Hematopoietic multipotent progenitor cell (in vitro differentiated cells): Measurements from ENCODE around the gene EGFL8. TPM values are rescaled to one million over a fixed set of nuclear protein-coding genes. Genes with fewer than 3 reads are reported as not detected.
A peak's percentile ranks its signal among the peaks of the same experiment; 100 is the strongest.
"Not testable (repeated sequence)": the region's sequence is repeated elsewhere in the genome, so short reads cannot be mapped to it uniquely, and the experiment has no call there.

Experiments
- DNase-seq, 3 donors: peaks; one replicate each; pipeline ENCODE4 v3.0.0-alpha.2; 2011 to 2015; ENCODE audit warnings: low read depth in 2 of 3, low spot score in 2 of 3
- total RNA-seq: library from RNA; depleted of rRNA; stranded (reverse); fragments of >200 nt; gene quantifications from one replicate; pipeline ENCODE4 v1.2.3, GENCODE V29; 2012

The EGFL8 gene
- total RNA-seq, 1 donor: 5.1 TPM

DNA sequence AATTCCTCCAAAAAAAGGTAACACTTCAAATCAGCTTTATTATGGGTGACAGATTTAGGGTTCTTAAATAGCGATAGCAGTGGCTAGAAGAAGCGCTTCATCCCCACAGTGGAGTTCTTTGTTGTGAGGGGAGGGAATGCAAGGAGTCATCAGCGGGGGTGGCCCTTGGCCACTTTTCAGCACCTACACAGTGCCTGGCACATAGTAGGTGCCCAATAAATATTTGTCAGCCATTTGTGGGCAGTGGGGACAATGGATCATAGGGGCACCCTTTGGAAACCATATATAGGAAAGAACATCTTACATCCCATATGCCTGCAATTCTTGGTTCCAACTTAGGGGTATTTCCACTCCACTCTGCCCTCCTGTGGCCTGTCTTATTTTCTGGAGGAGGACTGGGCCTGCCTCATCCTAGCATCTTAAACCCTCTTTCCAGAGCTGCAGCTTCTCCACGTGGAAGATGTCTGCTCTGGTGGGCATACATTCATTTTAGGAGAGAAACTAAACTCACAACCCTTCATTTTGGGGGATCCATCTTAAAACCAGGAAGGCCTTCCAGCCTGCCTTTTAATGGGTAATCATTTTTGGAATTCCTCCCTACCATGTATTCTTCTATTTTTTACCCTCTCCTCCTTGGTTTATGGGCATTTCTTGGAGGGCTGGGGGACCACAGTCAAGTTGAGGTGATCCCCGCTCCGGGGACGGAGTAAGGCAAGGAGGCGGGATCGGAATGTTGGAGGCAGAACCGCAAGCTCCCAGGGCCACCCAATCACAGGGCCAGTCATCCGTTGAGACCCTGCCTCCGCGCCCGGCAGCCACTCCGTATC, 30.6 kb downstream of the EGFL8 start:
- peak in 2 of 3 donors; percentile 55 to 73 for DNase-seq

DNA sequence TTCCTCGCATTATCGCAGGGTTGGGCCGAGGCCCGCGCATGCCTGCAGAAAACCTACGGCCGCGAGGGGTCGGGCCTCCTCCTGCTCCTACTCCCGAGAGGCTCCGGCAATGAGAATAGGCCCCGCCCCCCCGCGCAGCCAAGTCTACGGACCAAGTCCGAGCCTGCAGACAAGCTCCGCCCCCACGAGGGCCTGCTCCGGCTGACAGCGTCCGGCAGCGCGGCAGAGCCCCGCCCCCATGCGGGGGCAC, 31.2 kb downstream of the EGFL8 start:
- DNase-seq: peak; percentile 97 to 100 (median 100)

- peak in 2 of 3 donors; percentile 68 to 83 for DNase-seq
These were observed 31.7 kb downstream of the EGFL8 start for GRCh38 chr6:32195902-32196681.

GRCh38 chr6:32196682-32197616, 32.6 kb downstream of the EGFL8 start:
- DNase-seq: peak in 2 of 3 donors; percentile 61 to 74

- DNase-seq: no peak
These were observed 33.9 kb downstream of the EGFL8 start for GRCh38 chr6:32198345-32198696.

DNA sequence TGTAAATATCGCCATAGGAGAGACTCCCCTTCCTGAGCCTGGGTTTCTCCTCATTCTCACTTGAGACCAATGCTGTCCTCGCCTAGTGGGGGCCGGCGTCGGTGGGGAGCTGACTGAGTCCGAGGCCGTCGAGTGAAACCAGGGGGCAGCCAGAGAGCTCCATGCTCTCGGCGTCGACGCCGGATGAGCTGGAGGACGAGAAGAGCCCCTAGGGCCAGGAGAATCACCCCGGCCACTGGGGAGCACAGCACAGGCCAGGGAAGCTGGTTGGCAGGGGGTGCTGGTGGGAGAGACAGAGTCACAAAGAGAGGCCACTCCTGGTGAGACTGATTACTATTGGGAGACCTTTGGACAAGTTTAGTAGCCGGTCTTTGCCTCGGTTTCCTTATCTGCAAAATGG, 34.5 kb downstream of the EGFL8 start:
- no peak for DNase-seq

DNA sequence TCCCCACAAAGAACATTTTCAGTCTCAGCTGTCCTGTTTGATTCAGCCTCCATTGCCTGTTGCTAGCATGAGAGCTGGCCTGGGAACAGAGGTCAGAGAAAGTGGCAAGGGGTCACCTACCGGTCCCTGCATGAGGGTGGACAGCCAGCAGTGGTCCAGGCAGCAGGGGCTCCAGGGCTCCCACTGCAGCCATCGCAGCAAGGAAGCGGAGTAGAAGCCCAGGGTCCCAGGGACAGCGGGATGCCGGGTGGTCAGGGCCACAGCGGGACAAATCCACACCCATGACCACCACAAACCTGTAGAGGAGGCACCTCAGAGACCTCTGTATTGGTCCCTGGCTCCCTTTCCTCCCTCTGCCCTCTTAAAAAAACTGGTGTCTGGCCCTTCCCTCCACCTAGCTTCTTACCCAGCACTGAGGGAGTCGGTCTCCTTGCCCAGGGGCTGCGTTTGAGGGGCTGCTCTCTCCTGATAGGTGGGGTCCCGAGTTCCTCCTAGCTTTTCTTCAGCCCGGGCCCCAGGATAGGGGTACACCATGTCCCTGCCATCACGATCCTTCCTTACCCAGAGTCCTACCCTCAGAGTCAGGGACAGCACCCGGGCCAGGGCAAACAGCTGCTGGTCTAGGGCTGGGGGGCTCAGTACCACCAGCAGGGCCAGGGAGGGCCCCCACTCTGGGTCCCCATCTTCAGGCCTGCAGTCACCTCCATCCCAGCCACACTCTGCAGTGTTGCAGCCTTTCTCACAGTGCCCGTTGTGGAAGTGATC, 36.5 kb downstream of the EGFL8 start:
- DNase-seq: no peak

DNA sequence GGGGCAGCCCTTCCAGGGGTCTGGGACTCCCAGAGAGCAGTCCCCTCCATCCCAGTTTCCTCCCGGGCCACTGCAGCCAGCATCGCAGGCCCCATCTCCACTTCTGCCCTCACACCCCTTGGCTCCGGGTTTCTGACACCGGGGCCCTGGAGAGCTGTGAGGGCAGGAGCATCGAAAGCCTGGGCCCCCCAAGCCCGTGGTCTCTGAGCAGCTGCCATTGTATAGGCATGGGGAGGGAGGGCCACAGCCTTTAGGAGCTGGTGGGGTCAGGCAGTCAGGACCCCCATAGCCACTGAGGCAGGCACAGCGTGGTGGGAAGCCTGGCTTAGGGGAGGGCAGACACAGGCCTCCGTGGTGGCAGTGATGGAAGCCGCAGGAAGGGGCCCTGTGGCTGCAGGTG, 37.8 kb downstream of the EGFL8 start:
- DNase-seq: no peak

GRCh38 chr6:32203426-32204267, 39.3 kb downstream of the EGFL8 start:
- DNase-seq: no peak

DNA sequence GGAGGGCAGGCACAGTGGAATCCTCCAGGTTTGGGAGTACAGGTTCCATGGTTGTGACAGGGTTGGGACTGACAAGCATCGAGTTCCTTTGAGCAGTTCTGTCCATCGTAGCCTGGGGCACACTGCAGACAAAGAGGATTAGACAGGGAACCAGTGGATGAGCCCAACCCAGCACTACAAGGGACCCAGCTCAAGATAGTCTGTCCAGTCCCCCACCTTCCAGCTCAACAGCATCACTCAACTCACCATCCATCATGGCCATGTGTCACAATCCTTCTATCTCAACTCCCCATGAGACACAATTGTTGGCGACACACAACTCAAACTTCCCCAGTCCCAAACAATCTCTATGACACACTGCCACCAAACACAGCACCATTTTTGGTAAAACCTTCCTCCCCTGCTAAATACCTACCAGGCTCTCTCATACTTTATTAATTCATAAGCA, 39.9 kb downstream of the EGFL8 start:
- DNase-seq: no peak

- DNase-seq: no peak
These were observed 44.6 kb downstream of the EGFL8 start for GRCh38 chr6:32208996-32209395.

- DNase-seq: no peak
These were observed 45.8 kb downstream of the EGFL8 start for GRCh38 chr6:32210191-32210601.

GRCh38 chr6:32211432-32211831, 47.0 kb downstream of the EGFL8 start:
- not testable (repeated sequence) for DNase-seq

DNA sequence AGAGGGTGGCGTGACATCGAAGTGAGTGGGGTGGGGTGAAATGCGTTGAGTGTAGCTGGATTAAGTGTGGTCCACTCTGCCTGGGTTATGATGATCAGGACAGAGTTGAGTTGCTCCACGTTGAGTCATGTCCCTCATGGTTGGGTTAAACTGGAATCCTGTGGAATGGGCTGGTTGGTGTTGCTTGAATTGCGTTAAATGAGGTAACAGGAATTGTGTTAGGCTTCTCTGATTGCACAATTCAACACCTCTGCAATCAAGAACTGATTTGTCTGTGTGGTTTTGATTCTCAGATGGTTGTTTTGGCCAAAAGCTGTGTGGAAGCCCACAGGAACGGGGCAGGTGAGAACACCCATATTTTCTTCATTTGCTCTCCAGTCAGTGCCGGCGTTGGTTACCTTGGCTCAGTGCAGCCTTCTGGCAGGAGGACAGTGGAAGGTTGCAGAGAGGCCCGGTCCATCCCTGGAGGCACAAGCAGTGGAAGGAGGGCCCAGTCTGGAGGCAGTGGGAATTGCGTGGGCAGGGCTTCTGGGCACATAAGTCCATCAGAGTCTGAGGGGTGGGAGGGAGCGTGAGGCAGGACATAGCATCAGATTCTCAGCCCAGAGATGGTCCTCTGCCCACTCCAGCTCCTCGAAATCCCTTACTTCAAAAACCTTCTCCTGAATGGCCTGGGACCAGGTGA, 47.8 kb downstream of the EGFL8 start:
- DNase-seq: no peak

DNA sequence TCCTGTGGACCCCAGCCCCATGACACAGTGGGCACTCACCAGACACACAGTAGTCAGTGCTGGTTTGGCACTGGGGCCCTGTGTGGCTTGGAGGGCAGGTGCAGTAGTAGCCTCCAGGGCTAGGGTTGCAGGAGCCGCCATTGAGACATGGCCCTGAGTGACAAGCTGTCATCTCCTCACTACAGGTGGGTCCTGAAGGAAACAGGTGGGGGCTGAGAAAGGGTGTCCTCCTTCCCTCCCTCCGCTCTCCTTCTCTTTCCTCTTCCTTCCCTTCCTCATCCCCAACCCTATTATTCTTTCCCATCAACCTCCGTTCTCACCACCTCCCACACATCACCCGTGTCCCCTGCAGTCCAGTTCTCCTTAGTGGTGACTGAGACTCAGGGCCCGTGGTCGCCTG, 49.3 kb downstream of the EGFL8 start:
- no peak for DNase-seq

DNA sequence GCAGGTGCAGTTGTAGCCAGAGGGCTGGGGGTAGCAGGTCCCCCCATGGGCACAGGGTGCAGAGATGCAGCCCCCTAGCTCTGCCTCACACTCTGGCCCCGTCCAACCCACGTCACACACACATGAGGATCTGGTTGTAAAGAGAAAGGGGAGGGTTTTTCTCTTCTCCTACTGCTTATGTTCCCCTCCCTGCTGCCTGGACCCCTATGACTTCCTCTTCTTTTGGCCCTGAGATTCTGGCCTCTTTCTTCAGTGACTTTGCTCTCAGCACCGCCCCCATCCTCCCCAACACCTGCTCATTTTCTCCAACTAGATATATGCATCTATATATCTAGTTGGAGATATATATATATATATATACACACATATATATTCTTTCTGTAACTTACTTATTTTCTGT, 49.7 kb downstream of the EGFL8 start:
- DNase-seq: peak in 1 of 3 donors; percentile 34

DNA sequence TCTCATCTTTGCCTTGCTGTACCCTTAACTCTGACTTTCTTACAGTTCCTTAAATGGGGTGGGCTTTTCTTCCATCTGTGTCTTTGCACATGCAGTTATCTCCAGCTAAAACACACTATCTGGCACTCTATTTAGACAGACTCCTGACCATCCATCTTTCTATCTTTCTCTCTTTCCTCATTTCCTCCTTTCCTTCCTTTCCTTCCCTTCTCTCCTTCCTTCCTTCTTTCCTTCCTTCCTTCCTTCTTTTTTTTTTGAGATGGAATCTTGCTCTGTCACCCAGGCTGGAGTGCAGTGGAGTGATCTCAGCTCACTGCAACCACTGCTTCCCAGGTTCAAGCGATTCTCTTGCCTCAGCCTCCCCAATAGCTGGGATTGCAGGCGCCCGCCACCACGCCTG, 51.2 kb downstream of the EGFL8 start:
- DNase-seq: no peak

- DNase-seq: no peak
These were observed 51.9 kb downstream of the EGFL8 start for GRCh38 chr6:32216285-32216684.

- DNase-seq: no peak
These were observed 52.6 kb downstream of the EGFL8 start for GRCh38 chr6:32216998-32217397.
